GM20431 (cell line): ENCODE measurements around the gene FYB1.
"Not testable (repeated sequence)": the region's sequence is repeated elsewhere in the genome, so short reads cannot be mapped to it uniquely, and the experiment has no call there.

Experiments used
- in situ Hi-C: fragments of 300-500 bp; cut with MseI, MboI; formaldehyde crosslinking; loops from one replicate; pipeline ENCODE4 v1.15.0; 2020; ENCODE audit warnings: low sequenced_read_pairs; ENCODE audit not compliant: unreplicated experiment

FYB1 gene

DNA sequence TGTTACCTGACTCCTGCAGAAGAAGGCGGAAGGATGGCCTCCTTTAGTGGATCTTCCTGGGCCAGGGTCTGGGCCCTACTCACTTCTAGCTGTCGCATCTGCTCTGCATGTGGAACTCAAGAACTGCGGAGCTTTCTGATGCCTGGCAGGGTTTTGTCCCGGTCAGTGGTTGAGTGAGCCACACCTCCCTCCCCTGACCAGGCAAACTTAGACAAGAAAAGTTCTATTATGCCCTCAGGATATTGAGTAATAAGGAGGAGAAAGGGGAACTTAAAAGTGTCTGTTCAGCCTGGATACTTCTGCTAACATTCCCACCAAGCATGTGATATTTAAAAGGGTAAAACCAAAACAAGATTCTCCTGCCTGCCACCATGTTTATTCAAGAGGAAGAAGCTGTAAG, at the start of gene FYB1:
FYB1 (minus strand) TSS at position 127 of the 400 bp plus-strand sequence. CDS start 16,603 bp downstream, outside the sequence.
- in situ Hi-C loops = no loop called here

DNA sequence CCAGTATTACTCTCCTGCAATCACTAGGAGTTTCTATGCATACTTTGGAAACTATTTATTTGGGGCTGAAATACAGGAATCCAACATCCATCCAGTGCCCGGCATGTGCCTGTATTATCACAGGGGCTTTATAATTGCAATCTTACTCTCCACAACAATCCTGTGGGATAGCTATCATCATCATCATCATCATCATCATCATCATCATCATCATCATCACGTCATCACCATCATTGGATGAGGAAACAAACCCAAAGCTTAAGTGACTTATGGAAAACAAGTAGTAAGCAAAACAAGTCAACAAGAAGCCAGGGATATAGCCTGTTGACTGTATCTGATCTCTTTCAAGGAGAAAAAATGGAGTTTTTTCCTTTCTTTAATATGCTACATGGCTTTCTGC, 47.8 kb upstream of the FYB1 start:
- in situ Hi-C loops = no loop called here

GRCh38 chr5:39266442-39266841, 47.1 kb upstream of the FYB1 start:
- in situ Hi-C loops = no loop called here

DNA sequence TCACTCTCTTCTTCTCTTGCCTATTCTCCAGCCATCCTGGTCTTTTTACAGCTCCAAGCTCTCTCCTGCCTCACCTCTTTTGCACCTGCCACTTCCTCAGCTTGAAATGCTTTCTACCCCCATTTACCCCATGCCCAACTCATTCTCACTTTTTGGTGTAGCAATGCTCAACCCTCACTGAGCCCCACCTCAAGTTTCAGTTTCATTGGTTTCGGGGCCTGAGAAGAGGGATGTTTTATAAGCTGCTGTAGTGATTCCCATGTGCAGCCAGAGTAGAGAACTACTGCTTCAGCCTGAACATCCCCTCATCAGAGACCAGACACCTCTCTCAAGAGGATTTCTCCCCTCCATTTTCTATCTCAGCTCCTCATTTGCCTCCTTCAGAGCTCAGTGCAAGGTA, 45.2 kb upstream of the FYB1 start:
- in situ Hi-C loops = no loop called here

- in situ Hi-C loops = no loop called here
Observed at GRCh38 chr5:39262981-39263380, 43.6 kb upstream of the FYB1 start.

GRCh38 chr5:39260095-39260494, 40.7 kb upstream of the FYB1 start:
- in situ Hi-C loops = no loop called here

- in situ Hi-C loops = no loop called here
Observed at GRCh38 chr5:39257554-39257953, 38.2 kb upstream of the FYB1 start.

DNA sequence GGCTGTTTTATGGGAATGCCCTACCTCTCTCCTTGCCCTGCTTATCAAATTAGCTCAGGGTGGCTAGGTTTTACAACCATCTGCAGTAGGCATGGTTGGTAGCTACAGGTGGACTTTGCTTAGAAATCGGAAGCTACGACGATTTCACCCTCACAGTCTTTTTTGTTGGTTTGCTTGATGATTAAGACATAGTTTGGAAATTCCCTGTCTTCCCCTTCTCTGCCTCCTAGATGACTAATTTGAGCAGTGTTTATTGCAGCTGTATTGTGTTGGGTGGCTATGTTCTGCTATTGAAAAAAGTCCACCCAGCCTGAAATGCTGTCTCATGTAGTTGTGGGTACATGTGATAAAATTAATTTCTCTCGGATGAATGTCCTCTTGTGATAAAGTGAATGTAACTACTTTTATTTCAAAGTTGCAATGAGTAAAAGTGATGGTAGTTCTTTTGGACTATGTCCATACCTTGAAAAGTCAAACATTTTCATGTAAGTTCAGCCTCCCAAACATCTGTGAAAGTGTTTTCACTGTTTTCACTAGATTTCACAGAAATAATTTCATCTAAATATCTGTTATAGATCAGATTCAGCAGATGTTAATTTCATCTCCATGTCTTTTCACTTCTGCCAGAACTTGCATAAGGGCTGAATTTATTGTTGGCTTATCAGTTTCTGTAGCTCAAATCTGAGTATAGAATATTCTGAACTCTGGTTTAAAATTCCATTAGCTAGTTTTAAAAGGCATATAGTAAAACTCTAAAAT, 37.3 kb upstream of the FYB1 start:
- in situ Hi-C loops = no loop called here

- in situ Hi-C loops = no loop called here
Observed at GRCh38 chr5:39255406-39255805, 36.0 kb upstream of the FYB1 start.

DNA sequence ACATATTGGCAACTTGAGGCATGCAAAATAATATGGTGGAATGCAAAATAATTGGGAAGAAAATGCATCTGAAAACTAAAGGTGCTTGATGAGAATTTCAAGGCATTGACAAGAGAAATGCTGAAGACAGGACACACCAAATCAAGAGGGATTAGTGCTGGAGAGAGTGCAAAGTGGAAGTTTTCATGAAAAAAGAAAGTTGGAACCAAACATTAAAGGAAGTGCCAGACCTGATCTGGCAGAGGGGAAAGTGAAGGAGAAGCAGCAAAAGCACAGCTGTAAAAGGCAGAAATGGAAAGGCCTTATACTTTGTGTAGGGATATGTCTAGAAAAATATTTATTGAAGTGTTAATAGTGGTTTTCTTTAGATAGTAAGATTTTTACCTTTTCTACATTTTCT, 35.3 kb upstream of the FYB1 start:
- in situ Hi-C loops = no loop called here

- in situ Hi-C loops = no loop called here
Observed at GRCh38 chr5:39253196-39253595, 33.8 kb upstream of the FYB1 start.

DNA sequence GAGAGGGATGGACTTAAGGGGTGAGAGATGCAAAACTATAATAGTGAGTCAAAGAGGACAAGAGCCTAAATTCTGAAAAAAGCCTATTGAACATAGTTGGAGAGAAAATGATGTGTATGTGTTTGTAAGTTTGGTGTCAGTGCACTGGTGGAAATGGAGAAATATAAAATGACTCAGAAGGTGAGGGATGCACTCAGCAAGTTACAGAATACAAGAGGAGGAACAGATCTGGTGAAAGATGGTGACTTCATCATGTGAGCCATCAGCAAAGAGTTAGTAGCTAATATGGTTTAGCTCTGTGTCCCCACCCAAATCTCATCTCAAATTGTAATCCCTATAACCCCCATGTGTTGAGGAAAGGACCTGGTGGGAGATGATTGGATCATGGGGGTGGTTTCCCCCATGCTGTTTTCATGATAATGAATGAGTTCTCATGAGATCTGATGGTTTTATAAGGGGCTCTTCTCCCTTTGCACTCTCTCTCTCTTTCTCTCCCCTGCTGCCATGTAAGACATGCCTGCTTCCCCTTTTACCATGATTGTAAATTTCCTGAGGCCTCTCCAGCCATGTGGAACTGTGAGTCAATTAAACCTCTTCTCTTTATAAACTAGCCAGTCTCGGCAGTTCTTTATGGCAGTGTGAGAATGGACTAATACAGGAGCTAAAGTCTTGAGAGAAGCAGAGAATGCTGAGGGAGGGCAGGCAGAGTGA, 30.4 kb upstream of the FYB1 start:
- in situ Hi-C loops = no loop called here

DNA sequence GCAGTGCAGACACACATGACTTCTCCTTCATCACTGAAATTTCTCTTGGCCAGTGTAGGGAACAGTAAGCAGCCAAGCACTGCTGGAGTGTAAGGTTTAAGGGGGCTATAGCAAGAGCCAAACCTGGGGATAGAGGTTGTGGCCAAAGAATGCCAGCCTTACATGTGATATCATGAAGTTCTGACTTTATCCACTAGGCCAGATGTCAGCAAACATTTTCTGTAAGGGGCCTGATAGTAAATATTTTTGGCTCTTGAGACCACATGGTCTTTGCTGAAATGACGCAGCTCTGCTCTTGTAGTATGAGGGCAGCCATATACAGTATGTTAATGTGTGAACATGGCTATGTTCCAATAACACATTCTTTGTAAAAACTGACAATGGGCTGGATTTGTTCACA, 29.7 kb upstream of the FYB1 start:
- in situ Hi-C loops = no loop called here

DNA sequence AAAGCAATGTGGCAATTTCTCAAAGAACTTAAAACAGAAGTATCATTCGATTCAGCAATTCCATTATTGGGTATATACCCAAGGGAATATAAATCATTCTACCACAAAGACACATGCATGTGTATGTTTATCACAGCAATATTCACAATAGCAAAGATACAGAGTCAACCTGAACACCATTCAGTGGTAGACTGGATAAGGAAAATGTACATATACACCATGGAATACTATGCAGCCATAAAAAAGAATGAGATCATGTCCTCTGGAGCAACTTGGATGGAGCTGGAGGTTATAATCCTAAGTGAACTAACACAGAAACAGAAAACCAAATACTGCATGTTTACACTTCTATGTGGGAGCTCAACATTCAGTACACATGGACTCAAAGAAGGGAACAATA, 21.4 kb upstream of the FYB1 start:
- in situ Hi-C loops = no loop called here

GRCh38 chr5:39238366-39239105, 19.2 kb upstream of the FYB1 start:
- in situ Hi-C loops = no loop called here

- in situ Hi-C loops = no loop called here
Observed at GRCh38 chr5:39236718-39237117, 17.4 kb upstream of the FYB1 start.

- in situ Hi-C loops = no loop called here
Observed at GRCh38 chr5:39235648-39236047, 16.3 kb upstream of the FYB1 start.

DNA sequence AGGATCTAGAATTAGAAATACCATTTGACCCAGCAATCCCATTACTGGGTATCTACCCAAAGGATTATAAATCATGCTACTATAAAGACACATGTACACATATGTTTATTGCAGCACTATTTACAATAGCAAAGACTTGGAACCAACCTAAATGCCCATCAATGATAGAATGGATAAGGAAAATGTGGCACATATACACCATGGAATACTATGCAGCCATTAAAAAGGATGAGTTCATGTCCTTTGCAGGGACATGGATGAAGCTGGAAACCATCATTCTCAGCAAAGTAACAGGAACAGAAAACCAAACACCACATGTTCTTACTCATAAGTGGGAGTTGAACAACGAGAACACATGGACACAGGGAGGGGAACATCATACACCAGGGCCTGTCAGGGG, 15.1 kb upstream of the FYB1 start:
- in situ Hi-C loops = not testable (repeated sequence)

DNA sequence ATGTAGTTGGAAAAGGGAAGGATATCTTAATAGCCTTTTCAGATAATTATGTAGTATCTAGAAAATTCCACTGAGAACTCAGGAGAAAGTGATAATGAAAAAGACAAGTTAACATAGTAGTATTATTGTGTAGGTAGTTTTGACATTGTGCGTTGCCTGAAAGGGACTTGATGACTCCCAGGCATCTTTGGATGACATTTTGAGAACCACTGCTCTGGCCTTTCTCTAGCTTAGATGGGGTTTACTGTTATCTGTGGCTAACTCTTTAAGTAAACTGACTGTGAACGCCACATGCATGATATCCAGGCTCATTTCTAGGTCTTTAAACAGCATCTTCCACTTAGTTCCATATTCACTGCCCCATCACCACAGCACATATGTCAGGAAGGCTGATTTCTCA, 14.4 kb upstream of the FYB1 start:
- in situ Hi-C loops = no loop called here

- in situ Hi-C loops = no loop called here
Observed at GRCh38 chr5:39231705-39232525, 12.6 kb upstream of the FYB1 start.
